ENCODE measurements around the gene ATF7. TPM values are rescaled to one million over a fixed set of nuclear protein-coding genes. Genes with fewer than 3 reads are reported as not detected.

The ATF7 gene
- total and polyA plus RNA-seq, 8 donors, result 11.6 to 31.5 (median 17.7) TPM

DNA sequence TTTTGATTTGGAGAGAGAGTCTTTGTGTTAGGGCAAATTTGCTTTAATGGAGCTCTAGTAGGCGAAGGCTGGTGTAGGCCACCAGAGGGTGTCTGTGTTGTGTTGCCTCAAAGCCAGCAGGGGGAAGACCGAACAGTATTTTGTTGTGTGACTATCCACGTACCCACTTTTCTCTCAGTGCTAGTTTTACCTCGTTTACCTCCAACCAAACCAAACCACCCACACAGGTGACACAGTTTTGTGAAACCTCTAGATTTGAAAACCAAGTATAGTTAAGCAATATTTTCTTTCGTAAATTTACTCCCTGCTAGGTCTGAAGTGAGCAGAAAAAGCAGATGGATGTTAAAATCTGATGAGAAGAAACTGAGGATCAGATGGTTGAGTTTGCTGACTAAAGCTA is 82.6 kb downstream of the ATF7 start:
- peaks cover 0 to 20% (median 0%) of the 10 kb centered on the region in 3 donors for H3K36me3 ChIP-seq
- ATAC-seq (peak; percentile 51 to 93 (median 89)), FAIRE-seq (no peak), DNase-seq (peak in 3 of 6 donors; percentile 29 to 49 (median 31))
- TF ChIP-seq, protein P1, sequence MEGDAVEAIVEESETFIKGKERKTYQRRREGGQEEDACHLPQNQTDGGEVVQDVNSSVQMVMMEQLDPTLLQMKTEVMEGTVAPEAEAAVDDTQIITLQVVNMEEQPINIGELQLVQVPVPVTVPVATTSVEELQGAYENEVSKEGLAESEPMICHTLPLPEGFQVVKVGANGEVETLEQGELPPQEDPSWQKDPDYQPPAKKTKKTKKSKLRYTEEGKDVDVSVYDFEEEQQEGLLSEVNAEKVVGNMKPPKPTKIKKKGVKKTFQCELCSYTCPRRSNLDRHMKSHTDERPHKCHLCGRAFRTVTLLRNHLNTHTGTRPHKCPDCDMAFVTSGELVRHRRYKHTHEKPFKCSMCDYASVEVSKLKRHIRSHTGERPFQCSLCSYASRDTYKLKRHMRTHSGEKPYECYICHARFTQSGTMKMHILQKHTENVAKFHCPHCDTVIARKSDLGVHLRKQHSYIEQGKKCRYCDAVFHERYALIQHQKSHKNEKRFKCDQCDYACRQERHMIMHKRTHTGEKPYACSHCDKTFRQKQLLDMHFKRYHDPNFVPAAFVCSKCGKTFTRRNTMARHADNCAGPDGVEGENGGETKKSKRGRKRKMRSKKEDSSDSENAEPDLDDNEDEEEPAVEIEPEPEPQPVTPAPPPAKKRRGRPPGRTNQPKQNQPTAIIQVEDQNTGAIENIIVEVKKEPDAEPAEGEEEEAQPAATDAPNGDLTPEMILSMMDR (IDR thresholded peaks at IDR 0.05), result peak in 3 of 4 donors; percentile 38 to 61 (median 54)
- intact Hi-C loops (cut with DNase I), result loop anchor here in 1 of 3 donors (5.0 kb wide), 1 partner anchor 134 kb away; the partner anchor contains the start of gene ATP5MC2
- peak overlapping the region in 2 of 4 donors; percentile 34 to 66 for H3K27ac ChIP-seq
- H3K9me3 ChIP-seq, result no peaks in the 10 kb centered on the region
- no peaks in the 10 kb centered on the region for H3K27me3 ChIP-seq
- no peak overlapping the region for H3K4me3 ChIP-seq
- H3K4me1 ChIP-seq, result peaks cover 8 to 12% (median 11%) of the 10 kb centered on the region in 3 donors
- 28 to 29% methylated on average over 5 of the region's 5 CpGs for WGBS, 2 donors

DNA sequence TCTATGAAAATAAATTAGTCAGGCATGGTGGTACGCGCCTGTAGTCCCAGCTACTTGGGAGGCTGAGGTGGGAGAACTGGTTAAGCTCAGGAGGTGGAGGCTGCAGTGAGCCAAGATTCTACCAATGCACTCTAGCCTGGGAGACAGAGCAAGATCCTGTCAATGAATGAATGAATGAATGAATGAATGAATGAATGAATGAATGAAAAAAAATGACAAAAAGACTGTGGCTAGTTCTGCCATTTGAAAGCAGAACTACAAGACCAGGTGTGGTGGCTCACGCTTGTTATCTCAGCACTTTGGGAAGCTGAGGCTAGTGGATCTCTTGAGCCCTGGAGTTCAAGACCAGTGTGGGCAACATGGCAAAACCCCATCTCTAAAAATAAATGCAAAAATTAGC is 86.7 kb downstream of the ATF7 start:
- TF ChIP-seq, protein P1 (IDR thresholded peaks at IDR 0.05), result no peak
- Histone ChIP-seq H3K9me3 (no peaks in the 10 kb centered on the region), H3K27me3 (no peaks in the 10 kb centered on the region), H3K4me1 (peaks cover 13 to 24% (median 19%) of the 10 kb centered on the region in 3 donors), H3K27ac (peak overlapping the region in 2 of 4 donors; percentile 81 to 88), H3K4me3 (no peak overlapping the region), H3K36me3 (peaks cover 0 to 45% (median 18%) of the 10 kb centered on the region in 3 donors)
- WGBS, 2 donors, result 95 to 96% methylated on average over 3 of the region's 3 CpGs
- no peak for DNase-seq
- FAIRE-seq, result no peak
- intact Hi-C loops (cut with DNase I), result no loop called here
- ATAC-seq, result no peak

DNA sequence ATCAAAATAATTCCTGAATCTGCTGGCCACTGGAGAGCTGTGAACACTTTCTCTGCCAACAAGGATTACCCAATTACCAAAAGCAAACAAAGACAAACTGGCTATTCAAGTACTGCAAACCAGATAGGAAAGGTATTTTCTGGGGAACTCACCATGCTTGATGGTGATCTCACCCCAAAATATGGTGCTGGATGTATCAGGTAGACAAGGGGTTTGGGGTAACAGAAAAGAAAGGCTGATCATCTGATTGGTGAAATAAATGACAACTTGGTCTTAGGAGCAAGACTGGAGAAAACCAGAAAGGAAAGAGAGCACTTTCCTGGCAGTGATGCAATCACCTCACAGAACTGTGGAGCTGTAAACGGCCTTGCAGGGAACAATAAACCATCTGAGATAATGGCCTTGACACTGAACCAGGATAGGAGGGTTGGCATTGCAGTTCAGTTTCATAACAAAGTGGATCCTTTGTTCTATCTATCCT is 87.9 kb downstream of the ATF7 start:
- peaks cover 0 to 58% (median 20%) of the 10 kb centered on the region in 3 donors for H3K36me3 ChIP-seq
- peak; percentile 88 to 93 (median 92) for ATAC-seq
- 5 to 6% methylated on average over 1 of the region's 1 CpG for WGBS, 2 donors

DNA sequence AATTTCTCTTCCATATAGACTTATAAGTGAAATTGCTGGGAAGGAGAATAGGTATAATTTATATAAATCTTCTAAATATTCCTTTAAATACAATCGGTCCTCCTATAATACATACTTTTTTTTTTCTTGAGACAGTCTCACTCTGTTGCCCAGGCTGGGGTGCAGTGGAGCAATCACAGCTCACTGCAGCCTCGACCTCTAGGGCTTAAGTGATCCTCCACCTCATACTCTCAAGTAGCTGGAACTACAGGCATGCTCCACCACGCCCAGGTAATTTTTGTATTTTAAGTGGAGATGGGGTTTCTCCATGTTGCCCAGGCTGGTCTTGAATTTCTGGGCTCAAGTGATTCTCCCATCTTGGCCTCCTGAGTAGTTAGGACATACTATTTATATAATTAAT is 89.2 kb downstream of the ATF7 start:
- no peak for ATAC-seq
- intact Hi-C loops (cut with DNase I), result no loop called here

More for the DNA sequence above, 87.9 kb downstream of the ATF7 start:
- peak in 3 of 6 donors; percentile 19 to 53 (median 40) for DNase-seq
- Histone ChIP-seq H3K27me3 (no peaks in the 10 kb centered on the region), H3K9me3 (no peaks in the 10 kb centered on the region), H3K4me1 (peaks cover 13 to 24% (median 19%) of the 10 kb centered on the region in 3 donors), H3K4me3 (no peak overlapping the region), H3K27ac (peak overlapping the region; percentile 10 to 88 (median 62))
- FAIRE-seq, result peak; percentile 5
- TF ChIP-seq, protein P1 (IDR thresholded peaks at IDR 0.05), result no peak
- intact Hi-C loops (cut with DNase I), result no loop called here

More for the DNA sequence above, 89.2 kb downstream of the ATF7 start:
- Histone ChIP-seq H3K9me3 (no peaks in the 10 kb centered on the region), H3K27me3 (no peaks in the 10 kb centered on the region), H3K27ac (peak overlapping the region in 1 of 4 donors; percentile 81), H3K4me3 (no peak overlapping the region), H3K36me3 (peaks cover 3 to 60% (median 29%) of the 10 kb centered on the region in 3 donors), H3K4me1 (peaks cover 13 to 26% (median 19%) of the 10 kb centered on the region in 3 donors)
- 86 to 96% methylated on average over 3 of the region's 3 CpGs for WGBS, 2 donors
- FAIRE-seq, result no peak
- DNase-seq, result no peak
- TF ChIP-seq, protein P1 (IDR thresholded peaks at IDR 0.05), result no peak

Measured in pancreas (tissue), 10 donors.